Measurements from ENCODE around the gene PFKL.

The PFKL gene

GRCh38 chr21:44299458-44300261, at the start of gene PFKL:
Gene PFKL, plus strand, starts transcription at chr21:44300053. Its CDS starts 53 bp downstream, at chr21:44300106.
- DNase-seq, result no peak

- no peak for DNase-seq
Observed at GRCh38 chr21:44253832-44254710, 45.8 kb upstream of the PFKL start.

- DNase-seq, result no peak
Observed at GRCh38 chr21:44255511-44255981, 44.3 kb upstream of the PFKL start.

GRCh38 chr21:44258056-44258725, 41.7 kb upstream of the PFKL start:
- no peak for DNase-seq

- no peak for DNase-seq
Observed at GRCh38 chr21:44259082-44259705, 40.7 kb upstream of the PFKL start.

GRCh38 chr21:44260066-44260465, 39.8 kb upstream of the PFKL start:
- DNase-seq, result no peak

- no peak for DNase-seq
Observed at GRCh38 chr21:44260791-44261631, 38.8 kb upstream of the PFKL start.

- no peak for DNase-seq
Observed at GRCh38 chr21:44261675-44262295, 38.1 kb upstream of the PFKL start, which contains the start of gene DNMT3L. Gene DNMT3L, minus strand, starts transcription at chr21:44261897. Its CDS starts 638 bp downstream, at chr21:44261259.

- DNase-seq, result no peak
Observed at GRCh38 chr21:44262338-44263056, 37.4 kb upstream of the PFKL start.

- DNase-seq, result no peak
Observed at GRCh38 chr21:44263221-44263760, 36.6 kb upstream of the PFKL start.

- DNase-seq, result no peak
Observed at GRCh38 chr21:44263768-44264167, 36.1 kb upstream of the PFKL start.

- no peak for DNase-seq
Observed at GRCh38 chr21:44265734-44266270, 34.1 kb upstream of the PFKL start.

- DNase-seq, result no peak
Observed at GRCh38 chr21:44267655-44268142, 32.2 kb upstream of the PFKL start.

GRCh38 chr21:44269090-44269489, 30.8 kb upstream of the PFKL start:
- DNase-seq, result no peak

GRCh38 chr21:44271558-44272283, 28.1 kb upstream of the PFKL start:
- no peak for DNase-seq

GRCh38 chr21:44272284-44272858, 27.5 kb upstream of the PFKL start:
- no peak for DNase-seq

- no peak for DNase-seq
Observed at GRCh38 chr21:44273046-44273445, 26.8 kb upstream of the PFKL start.

GRCh38 chr21:44275041-44275440, 24.8 kb upstream of the PFKL start:
- DNase-seq, result no peak
